Measurements from ENCODE around the gene SCAPER. TPM values are rescaled to one million over a fixed set of nuclear protein-coding genes. Genes with fewer than 3 reads are reported as not detected.

Gene SCAPER
- total and polyA plus RNA-seq, 10 of the 15 experiments (the other 5 are each of a cell fraction or from before 2014, with no cell fraction given), result 1.0 to 7.7 (median 3.9) TPM

- H3K4me2 ChIP-seq (ENCODE audit: control insufficient read depth, insufficient read depth), result no peak overlapping the region
- ChIA-PET RAD21 (ENCODE audit: unreplicated experiment) (no interaction called here), POLR2A (no interaction called here), CTCF (no interaction called here), SMC1A (ENCODE audit: uncharacterized antibody, unreplicated experiment) (interaction anchor here (0.6 to 0.9 kb wide), 2 partner anchors 8 to 21 kb away, joined by 3 read pairs; no protein-coding TSS in a partner anchor)
- in situ Hi-C loops (cut with MboI) (no loop called here), intact Hi-C loops (cut with micrococcal nuclease; ENCODE audit: unreplicated experiment) (no loop called here)
- FAIRE-seq (no peak), DNase-seq (ENCODE audit: low read depth, low spot score) (no peak), ATAC-seq (no peak)
- TF ChIP-seq SREBF2 (IDR thresholded peaks at IDR 0.05; ENCODE audit: low read length), result no peak
- peaks cover 8% of the 10 kb centered on the region; the same call in 2 of the 3 replicates for H3K9me3 ChIP-seq (replicated peaks; ENCODE audit: control insufficient read depth, insufficient read depth, low read length)
- H3K79me2 ChIP-seq (ENCODE audit: control insufficient read depth, insufficient read depth, low read length), result no peaks in the 10 kb centered on the region
- no peak overlapping the region for H3K9ac ChIP-seq (ENCODE audit: control insufficient read depth, insufficient read depth, low read length)
- no peak overlapping the region for H2AFZ ChIP-seq (ENCODE audit: control insufficient read depth, low read depth, low read length)
- no peak overlapping the region for H3K4me3 ChIP-seq
- no peaks in the 10 kb centered on the region for H3K27me3 ChIP-seq (replicated peaks in 1 of 2; ENCODE audit: control insufficient read depth in 2 of 2, insufficient read depth in 2 of 2, low read length in 1 of 2)
- no peak overlapping the region for H3K27ac ChIP-seq (ENCODE audit: control insufficient read depth, insufficient read depth)
- no peaks in the 10 kb centered on the region for H3K36me3 ChIP-seq (ENCODE audit: control insufficient read depth in 2 of 2, insufficient read depth in 2 of 2, low read length in 1 of 2)
- WGBS (ENCODE audit: insufficient coverage, insufficient replicate concordance, low lambda C conversion rate, missing lambda C conversion rate), result 100% methylated on average over 1 of the region's 1 CpG
- no peaks in the 10 kb centered on the region for H4K20me1 ChIP-seq (ENCODE audit: control insufficient read depth, insufficient read depth)
- no peaks in the 10 kb centered on the region for H3K4me1 ChIP-seq (ENCODE audit: control insufficient read depth, insufficient read depth, low read length)
- BruUV-seq (replicated peaks), result no TSS peak
These were observed 131.9 kb downstream of the SCAPER start for GRCh38 chr15:76773234-76773633.

GRCh38 chr15:76772776-76773175 is 132.4 kb downstream of the SCAPER start:
- no TSS peak for BruUV-seq (replicated peaks)
- 100% methylated on average over 1 of the region's 1 CpG for WGBS (ENCODE audit: insufficient coverage, insufficient replicate concordance, low lambda C conversion rate, missing lambda C conversion rate)
- TF ChIP-seq RFX5 (IDR thresholded peaks at IDR 0.05; ENCODE audit: low read depth, low read length) (no peak), MTA2 (IDR thresholded peaks at IDR 0.05; ENCODE audit: low read depth) (no peak), PAX5 (IDR thresholded peaks at IDR 0.05; ENCODE audit: borderline replicate concordance, low read depth, low read length) (no peak), FOXK2 (IDR thresholded peaks at IDR 0.05) (no peak), BCL11A (IDR thresholded peaks at IDR 0.05; ENCODE audit: low read depth, low read length) (no peak), ZZZ3 (IDR thresholded peaks at IDR 0.05; ENCODE audit: control insufficient read depth, insufficient read length, low read depth) (no peak), PKNOX1 (IDR thresholded peaks at IDR 0.05) (no peak), CUX1 (IDR thresholded peaks at IDR 0.05; ENCODE audit: insufficient replicate concordance, low read depth, low read length) (no peak), STAT1 (conservative IDR thresholded peaks at IDR 0.05) (no peak), POLR2AphosphoS2 (IDR thresholded peaks at IDR 0.05; ENCODE audit: low read depth, low read length) (no peak), HDAC2 (IDR thresholded peaks at IDR 0.05) (no peak), MEF2B (IDR thresholded peaks at IDR 0.05; ENCODE audit: partially characterized antibody, poor library complexity, severe bottlenecking) (no peak)

More at GRCh38 chr15:76772776-76773175, 132.4 kb downstream of the SCAPER start:
- DNase-seq (ENCODE audit: low read depth, low spot score), result no peak
- no peaks in the 10 kb centered on the region for H3K36me3 ChIP-seq (ENCODE audit: control insufficient read depth in 2 of 2, insufficient read depth in 2 of 2, low read length in 1 of 2)
- intact Hi-C loops (cut with micrococcal nuclease; ENCODE audit: unreplicated experiment) (no loop called here), in situ Hi-C loops (cut with MboI) (no loop called here)
- SMC1A ChIA-PET (ENCODE audit: uncharacterized antibody, unreplicated experiment), result interaction anchor here (0.6 to 0.9 kb wide), 2 partner anchors 8 to 22 kb away, joined by 3 read pairs; no protein-coding TSS in a partner anchor
- POLR2A ChIA-PET, result no interaction called here
- no peak for ATAC-seq
- no peaks in the 10 kb centered on the region for H3K79me2 ChIP-seq (ENCODE audit: control insufficient read depth, insufficient read depth, low read length)
- CTCF ChIA-PET, result no interaction called here
- no peaks in the 10 kb centered on the region for H4K20me1 ChIP-seq (ENCODE audit: control insufficient read depth, insufficient read depth)
- no peaks in the 10 kb centered on the region for H3K27me3 ChIP-seq (replicated peaks in 1 of 2; ENCODE audit: control insufficient read depth in 2 of 2, insufficient read depth in 2 of 2, low read length in 1 of 2)
- H3K4me3 ChIP-seq, result no peak overlapping the region
- no peak overlapping the region for H3K9ac ChIP-seq (ENCODE audit: control insufficient read depth, insufficient read depth, low read length)
- H2AFZ ChIP-seq (ENCODE audit: control insufficient read depth, low read depth, low read length), result no peak overlapping the region
- RAD21 ChIA-PET (ENCODE audit: unreplicated experiment), result no interaction called here
- H3K4me1 ChIP-seq (ENCODE audit: control insufficient read depth, insufficient read depth, low read length), result no peaks in the 10 kb centered on the region
- no peak overlapping the region for H3K4me2 ChIP-seq (ENCODE audit: control insufficient read depth, insufficient read depth)
- FAIRE-seq, result no peak
- peaks cover 8% of the 10 kb centered on the region; the same call in 2 of the 3 replicates for H3K9me3 ChIP-seq (replicated peaks; ENCODE audit: control insufficient read depth, insufficient read depth, low read length)
- no peak overlapping the region for H3K27ac ChIP-seq (ENCODE audit: control insufficient read depth, insufficient read depth)

Measured in GM12878 (cell line).